Ishikawa (cell line): ENCODE data around the gene SRR.

Experiments used
- CEBPB ChIP-seq: IDR thresholded peaks from 2 replicates; pipeline ENCODE4 v1.6.1; 2012
- CREB1 ChIP-seq: IDR thresholded peaks from 2 replicates; pipeline ENCODE4 v1.6.1; 2012; ENCODE audit warnings: low read depth
- EGR1 ChIP-seq: IDR thresholded peaks from 2 replicates; pipeline ENCODE4 v1.6.1; 2012
- EP300 ChIP-seq: IDR thresholded peaks from 2 replicates; pipeline ENCODE4 v1.6.1; 2012; ENCODE audit warnings: borderline replicate concordance
- FOXM1 ChIP-seq: IDR thresholded peaks from 2 replicates; pipeline ENCODE4 v1.6.1; 2012; ENCODE audit warnings: low read depth, borderline replicate concordance
- MAX ChIP-seq: IDR thresholded peaks from 2 replicates; pipeline ENCODE4 v1.6.1; 2012
- NFIC ChIP-seq: IDR thresholded peaks from 2 replicates; pipeline ENCODE4 v1.6.1; 2012
- RAD21 ChIP-seq: IDR thresholded peaks from 2 replicates; pipeline ENCODE4 v1.6.1; 2012; ENCODE audit warnings: low read depth
- REST ChIP-seq: IDR thresholded peaks from 2 replicates; pipeline ENCODE4 v1.6.1; 2012; ENCODE audit warnings: low read depth, mild to moderate bottlenecking
- TAF1 ChIP-seq: IDR thresholded peaks from 2 replicates; pipeline ENCODE4 v1.6.1; 2012; ENCODE audit warnings: low read depth, mild to moderate bottlenecking
- TCF12 ChIP-seq: IDR thresholded peaks from 2 replicates; pipeline ENCODE4 v1.6.1; 2012; ENCODE audit warnings: low read depth
- TEAD4 ChIP-seq: IDR thresholded peaks from 2 replicates; pipeline ENCODE4 v1.6.1; 2012
- USF1 ChIP-seq: IDR thresholded peaks from 2 replicates; pipeline ENCODE4 v1.6.1; 2012
- YY1 ChIP-seq: IDR thresholded peaks from 2 replicates; pipeline ENCODE4 v1.6.1; 2012; ENCODE audit warnings: low read depth
- ZBTB7A ChIP-seq: IDR thresholded peaks from 2 replicates; pipeline ENCODE4 v1.6.1; 2012; ENCODE audit warnings: low read depth

The SRR gene

GRCh38 chr17:2336215-2336851 lies 32.6 kb downstream of the SRR start, which contains the start of gene TSR1:
TSS of gene TSR1 (minus strand) at chr17:2336457. CDS start at chr17:2336427, 30 bp downstream.
- TF ChIP-seq EGR1 (0 out of 2 replicates have a peak, but pooled peaks have one; percentile 54), CEBPB (no peak), MAX (peak; percentile 96), USF1 (no peak; the same call in 1 of the 2 replicates), TEAD4 (no peak; the same call in 1 of the 2 replicates), REST (no peak; the same call in 1 of the 2 replicates), TAF1 (peak; percentile 97), YY1 (peak; percentile 98), EP300 (no peak; the same call in 1 of the 2 replicates), RAD21 (no peak), TCF12 (peak; percentile 76), ZBTB7A (no peak), NFIC (no peak), FOXM1 (no peak), CREB1 (no peak)

- peak; percentile 79; the same call in 1 of the 2 replicates for TF ChIP-seq YY1
- no peak for TF ChIP-seq EGR1
- peak; percentile 72; the same call in 1 of the 2 replicates for TF ChIP-seq ZBTB7A
Measured at GRCh38 chr17:2336852-2337543, 33.2 kb downstream of the SRR start, which contains the start of gene SGSM2. TSS of gene SGSM2 (plus strand) at chr17:2337501. CDS start at chr17:2337689, 188 bp downstream.

GRCh38 chr17:2337544-2338314 lies 34.0 kb downstream of the SRR start:
- TF ChIP-seq EGR1 (peak; percentile 55), NFIC (no peak), MAX (no peak; the same call in 1 of the 2 replicates), YY1 (peak; percentile 46; the same call in 1 of the 2 replicates), RAD21 (no peak), TEAD4 (0 out of 2 replicates have a peak, but pooled peaks have one; percentile 3)

- TF ChIP-seq USF1, result no peak
- no peak for TF ChIP-seq EP300
- TF ChIP-seq CREB1, result no peak
- no peak for TF ChIP-seq TEAD4
- no peak for TF ChIP-seq TAF1
- TF ChIP-seq RAD21, result no peak
- TF ChIP-seq TCF12, result no peak
- no peak for TF ChIP-seq REST
- no peak for TF ChIP-seq CEBPB
- TF ChIP-seq MAX, result no peak; the same call in 1 of the 2 replicates
- TF ChIP-seq FOXM1, result no peak
- no peak for TF ChIP-seq NFIC
- no peak for TF ChIP-seq YY1
- no peak for TF ChIP-seq ZBTB7A
Measured at GRCh38 chr17:2338315-2338657, 34.5 kb downstream of the SRR start.

- no peak for TF ChIP-seq FOXM1
- no peak for TF ChIP-seq USF1
- no peak for TF ChIP-seq ZBTB7A
- TF ChIP-seq RAD21, result no peak
- no peak for TF ChIP-seq CEBPB
- TF ChIP-seq TCF12, result no peak
- no peak for TF ChIP-seq TAF1
- TF ChIP-seq CREB1, result no peak
- no peak for TF ChIP-seq EGR1
Measured at GRCh38 chr17:2343421-2343820, 39.7 kb downstream of the SRR start.
